HG03064 (cell line): Measurements from ENCODE around the gene MFF.
"Not testable (repeated sequence)": the region's sequence is repeated elsewhere in the genome, so short reads cannot be mapped to it uniquely, and the experiment has no call there.

ENCODE experiments used
- ATAC-seq: cut with Tn5 transposase; IDR thresholded peaks from one replicate; pipeline ENCODE4 v1.9.1; 2021; ENCODE audit warnings: low read depth; ENCODE audit not compliant: unreplicated experiment

The MFF gene

DNA sequence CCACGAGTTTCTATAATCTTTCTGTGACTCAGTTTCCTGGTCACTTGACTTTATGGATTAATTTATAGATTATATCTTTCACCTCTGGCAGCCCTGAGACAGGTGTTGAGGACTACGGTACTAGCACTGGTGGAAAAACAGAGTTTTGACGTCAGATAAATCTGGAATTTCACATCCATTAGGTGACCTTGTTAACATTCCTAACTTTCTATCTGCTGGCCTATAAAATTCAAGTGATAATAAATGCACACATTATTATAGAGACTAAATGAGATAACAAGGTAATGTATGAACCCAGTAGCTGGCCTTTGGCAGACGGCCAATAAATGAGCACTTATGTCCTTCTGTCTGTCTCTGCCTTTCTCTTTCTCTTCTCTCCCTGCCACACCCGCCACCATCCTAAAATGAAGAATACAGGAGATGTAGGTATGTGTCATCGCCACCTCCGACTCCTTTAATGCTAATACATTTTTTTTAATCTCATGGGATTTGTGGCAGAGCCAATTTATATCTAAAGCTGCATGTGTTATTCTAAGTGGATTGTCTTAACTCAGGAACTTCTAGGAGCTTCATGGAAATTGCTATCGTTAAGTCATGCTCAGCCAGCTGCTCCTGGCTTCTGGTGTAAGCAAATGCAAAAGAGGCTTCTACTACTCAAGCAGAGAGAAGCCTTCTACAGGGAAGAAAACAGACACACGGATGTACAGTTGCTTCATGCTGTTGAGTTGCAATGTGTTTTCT lies 51.8 kb downstream of the MFF start:
- no peak for ATAC-seq

DNA sequence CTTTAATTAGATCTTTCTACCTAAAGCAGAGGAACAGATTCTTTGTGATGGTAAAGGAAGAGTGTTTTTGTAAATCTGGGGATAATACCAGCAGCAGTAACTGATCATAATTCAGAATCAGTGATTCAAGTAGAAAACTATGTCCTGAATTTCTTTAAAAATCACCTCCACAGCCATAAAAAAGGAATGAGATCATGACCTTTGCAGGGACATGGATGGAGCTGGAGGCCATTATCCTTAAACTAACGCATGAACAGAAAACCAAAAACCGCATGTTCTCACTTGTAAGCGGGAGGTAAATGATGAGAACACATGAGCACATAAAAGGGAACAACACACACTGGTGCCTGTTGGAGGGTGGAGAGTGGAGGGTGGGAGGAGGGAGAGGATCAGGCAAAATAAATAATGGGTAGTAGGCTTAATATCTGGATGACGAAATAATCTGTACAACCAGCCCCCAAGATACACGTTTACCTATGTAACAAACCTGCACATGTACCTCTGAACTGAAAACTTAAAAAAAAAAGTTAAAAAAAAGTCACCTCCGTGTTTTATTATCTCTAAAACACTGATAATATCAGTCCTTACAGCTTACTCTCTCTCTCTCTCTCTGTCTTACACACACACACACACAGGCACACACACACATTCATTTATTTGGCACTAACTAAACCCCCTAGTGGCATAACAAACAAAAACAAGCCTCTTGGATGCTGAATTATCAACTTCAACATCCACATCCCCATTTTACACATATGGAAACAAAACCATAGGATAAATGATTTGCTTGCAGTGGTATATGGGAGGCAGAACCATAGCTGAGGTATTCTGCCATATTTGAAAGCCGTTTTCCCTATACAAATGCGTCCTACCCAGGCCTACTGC lies 52.7 kb downstream of the MFF start:
- ATAC-seq: no peak

DNA sequence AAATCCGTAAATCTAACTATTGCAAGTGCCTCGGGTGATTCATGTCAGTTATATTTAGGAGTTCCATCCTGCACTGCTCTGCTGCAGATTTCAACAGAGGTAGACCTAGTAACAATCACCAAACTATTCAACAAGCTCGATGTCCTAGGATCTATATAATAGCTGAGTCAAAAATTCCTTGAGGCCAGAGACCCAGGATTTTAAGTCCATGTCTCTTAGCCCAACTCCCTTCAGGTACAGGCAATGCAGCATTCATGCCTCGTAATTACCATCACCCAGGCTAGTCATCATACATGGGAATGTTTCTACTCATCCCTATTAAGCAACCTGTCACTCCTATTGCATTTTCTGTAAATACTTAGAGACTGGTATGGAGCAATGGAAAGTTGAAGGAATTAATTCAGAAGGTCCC lies 53.3 kb downstream of the MFF start:
- no peak for ATAC-seq

DNA sequence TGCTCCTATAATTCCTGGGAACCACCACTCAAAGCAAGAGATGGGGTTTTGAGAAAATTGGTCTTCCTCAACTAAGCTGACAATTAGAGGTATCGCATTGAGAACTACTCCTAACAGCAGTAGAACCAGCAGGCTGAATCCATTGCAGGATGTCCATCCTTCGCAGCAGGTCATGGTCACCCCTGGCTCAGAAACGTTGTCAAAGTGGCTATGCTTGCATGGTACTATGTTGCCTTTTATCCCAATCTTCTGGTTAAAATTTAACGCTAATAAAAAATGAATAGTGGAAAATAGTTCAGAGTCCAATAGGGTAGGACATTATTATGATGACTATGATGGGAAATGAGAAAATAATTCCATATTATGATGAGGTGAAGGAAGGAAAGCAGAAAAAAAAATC lies 54.0 kb downstream of the MFF start, which contains the start of gene TM4SF20:
TM4SF20 (minus strand) TSS at position 212 of the 400 bp plus-strand sequence; CDS start at position 174, 38 bp downstream.
- no peak for ATAC-seq

DNA sequence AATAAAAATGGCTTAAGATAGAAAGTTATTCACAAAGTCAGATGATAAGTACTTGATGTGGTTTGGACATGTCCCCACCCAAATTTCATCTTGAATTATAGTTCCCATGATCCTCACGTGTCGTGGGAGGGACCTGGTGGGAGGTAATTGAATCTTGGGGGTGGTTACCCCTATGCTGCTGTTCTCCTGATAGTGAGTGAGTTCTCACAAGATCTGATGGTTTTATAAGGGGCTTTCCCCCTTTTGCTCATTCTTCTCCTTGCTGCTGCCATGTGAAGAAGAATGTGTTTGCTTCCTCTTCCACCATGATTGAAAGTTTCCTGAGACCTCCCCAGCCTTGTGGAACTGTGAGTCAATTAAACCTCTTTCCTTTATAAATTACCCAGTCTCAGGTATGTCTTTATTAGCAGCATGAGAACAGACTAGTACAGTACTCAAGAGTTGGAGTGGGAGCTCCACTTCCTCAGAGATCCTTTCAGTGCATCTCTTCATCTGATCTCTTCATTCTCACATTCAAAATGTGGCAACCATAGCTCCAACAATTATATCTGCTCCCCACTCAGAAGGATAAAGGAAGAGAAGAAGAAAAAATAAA lies 57.3 kb downstream of the MFF start:
- ATAC-seq: not testable (repeated sequence)

DNA sequence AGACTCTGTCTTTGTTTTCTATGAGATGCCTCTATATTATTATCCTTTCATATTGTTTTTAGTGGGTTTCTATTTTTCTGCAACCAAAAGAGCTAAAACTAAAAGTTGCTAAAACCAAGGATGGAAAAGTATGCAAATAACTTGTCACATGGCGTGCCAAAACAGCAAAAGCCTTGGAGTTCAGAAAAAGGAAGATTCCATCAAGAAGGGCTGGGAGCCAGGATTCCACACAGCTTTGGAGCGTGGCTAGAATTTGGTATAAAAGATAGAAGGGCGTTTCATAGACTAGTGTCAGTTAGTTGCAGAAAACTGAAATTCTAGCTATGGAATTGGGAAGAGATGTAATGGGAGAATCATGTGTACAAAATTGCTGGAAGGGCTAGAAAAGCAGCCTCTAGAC lies 58.6 kb downstream of the MFF start:
- no peak for ATAC-seq

DNA sequence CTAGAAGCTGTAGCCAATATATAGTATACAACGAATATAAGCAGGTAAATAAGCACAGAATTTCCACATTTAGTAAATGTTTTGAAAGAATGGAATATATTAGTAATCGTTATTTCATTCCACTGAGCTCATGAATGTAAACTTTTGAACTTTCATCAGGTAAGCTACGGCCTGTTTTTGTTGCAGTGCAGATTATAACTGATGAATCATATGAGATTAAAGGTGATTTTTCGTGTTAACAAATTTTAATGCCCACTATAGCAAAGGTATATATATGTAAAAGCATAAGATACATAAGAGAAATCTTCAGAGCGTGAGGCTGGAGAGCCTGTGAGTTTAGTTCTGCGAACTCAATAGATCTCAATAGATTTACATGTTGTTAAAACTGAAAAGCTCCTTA lies 61.6 kb downstream of the MFF start:
- ATAC-seq: no peak

DNA sequence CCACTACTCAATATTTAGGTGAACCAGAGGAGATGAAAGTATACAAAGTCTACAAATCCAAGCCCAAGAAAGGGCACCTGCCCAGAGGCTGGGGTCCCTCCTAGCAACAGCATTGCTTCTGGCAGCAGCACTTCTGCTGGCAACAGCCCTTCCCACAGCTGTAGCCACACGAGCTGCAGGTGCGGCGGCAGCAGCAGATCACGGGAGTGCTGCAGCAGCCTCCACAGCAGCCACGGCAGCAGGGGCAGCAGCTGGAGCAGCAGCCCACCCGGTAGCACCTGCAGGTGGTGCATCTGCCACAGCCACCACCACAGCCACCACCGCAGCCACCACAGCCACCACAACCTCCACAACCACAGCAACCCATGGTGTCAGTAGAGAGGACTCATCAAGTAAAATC lies 62.5 kb downstream of the MFF start, which contains the start of gene SCYGR1:
SCYGR1 (minus strand) TSS at position 367 of the 400 bp plus-strand sequence; CDS start at position 367, 0 bp downstream.
- ATAC-seq: not testable (repeated sequence)

DNA sequence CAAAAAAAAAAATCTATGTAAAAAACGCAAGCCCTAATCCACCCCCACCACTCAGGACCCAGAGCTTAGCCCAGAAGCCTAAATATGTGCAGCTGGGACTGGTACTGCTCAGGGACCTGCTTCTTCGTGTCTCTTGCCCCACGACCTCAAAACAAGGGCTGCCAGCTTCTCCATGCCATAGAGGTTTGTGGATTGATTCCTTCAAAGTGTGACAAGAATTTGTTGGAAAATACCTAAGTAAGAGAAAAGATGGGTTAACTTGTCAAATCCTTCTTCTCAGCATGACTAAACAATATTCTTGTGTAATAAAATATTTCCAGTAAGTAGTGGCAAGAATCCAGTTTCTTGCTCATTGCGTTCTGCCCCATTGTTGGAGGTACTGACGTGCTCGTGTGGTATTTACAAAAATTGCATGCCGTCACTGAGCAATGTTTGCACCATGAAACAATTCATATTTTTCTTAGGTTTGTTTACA lies 63.5 kb downstream of the MFF start:
- no peak for ATAC-seq

DNA sequence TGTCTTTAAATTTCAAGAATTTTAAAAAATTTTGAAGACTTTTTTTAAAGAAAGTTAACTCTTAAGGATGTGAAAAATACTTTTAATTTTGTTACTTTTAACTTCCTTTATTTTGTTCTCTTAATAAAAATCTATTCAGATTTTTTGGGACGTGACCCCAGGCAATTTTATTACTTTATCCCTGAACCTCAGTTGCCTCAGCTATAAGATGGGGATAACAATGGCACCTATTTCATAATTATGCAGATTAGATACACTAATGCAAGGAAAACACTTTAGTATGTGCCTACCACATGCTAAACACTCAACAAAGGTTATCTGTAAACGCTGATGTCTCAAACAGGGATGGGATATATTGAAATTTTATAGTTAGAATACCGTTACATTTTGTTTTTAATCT lies 64.2 kb downstream of the MFF start:
- no peak for ATAC-seq

DNA sequence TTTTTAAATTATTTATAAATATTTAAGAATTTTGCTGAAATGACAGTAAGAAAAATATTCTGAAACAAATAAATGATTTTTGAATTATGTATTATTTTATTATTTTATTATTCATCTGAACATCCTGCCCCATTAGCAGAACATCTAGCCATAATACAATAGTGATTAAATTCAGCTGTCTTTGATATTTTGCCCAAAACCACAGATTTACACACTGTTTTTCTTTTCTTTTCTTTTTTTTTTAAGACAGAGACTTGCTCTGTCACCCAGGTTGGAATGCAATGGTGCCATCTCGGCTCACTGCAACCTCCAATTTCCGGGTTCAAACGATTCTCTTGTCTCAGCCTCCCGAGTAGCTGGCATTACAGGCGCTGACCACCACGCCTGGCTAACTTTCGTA lies 64.6 kb downstream of the MFF start:
- ATAC-seq: no peak

DNA sequence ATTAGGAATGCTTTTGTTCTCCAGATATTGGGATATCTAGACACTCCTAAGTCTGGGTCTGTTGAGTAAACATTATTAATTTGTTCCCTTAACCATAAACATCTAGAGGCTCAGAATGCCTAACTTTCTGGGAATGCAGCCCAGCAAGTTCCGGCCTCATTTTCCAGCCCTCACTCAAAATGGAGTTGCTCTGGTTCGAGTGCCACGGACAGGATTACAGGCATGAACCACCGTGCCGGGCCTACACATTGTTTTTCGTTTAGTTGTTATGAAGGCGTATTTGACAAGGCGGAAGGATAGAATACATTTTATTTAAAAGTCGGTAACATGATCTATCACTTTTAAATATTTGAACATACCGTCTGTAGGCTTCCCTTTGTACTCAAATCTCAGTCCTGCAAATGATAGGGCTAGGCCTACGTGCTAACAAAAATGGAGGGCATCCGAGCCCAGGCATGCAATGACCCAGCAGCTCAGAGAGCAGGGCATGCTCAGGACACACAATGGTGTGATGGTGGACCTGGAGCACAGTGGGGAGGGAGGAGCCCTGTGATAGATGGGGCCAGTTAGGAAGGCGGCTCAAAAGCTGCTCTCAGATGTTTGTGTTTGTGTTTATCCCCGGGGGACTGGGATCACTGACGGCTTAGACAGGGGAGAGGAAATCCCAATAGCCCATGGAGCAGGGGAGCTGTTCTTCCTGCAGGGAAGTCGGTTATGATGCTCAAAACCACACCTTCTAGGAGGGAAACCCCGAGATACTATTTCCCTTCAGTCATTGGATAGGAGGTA lies 65.6 kb downstream of the MFF start:
- no peak for ATAC-seq

DNA sequence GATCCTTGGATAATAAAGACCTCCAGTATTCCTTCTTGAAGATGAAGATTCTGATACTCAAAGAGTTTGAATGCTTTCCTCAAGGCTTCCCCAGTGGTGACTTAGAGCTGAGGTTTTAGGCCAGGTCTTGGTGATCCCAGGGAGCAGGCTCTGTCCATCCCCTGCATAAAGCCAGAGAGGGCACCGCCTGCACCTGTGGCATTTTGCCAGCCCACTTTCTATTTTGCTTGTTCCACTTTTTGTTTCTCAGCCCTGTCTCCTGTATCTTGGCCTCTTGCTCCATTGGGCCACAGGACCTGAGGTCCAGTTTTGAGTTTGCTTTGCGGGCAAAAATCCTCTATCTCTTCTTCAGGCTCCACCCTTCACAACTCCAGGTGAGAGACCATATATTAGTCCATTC lies 69.3 kb downstream of the MFF start:
- ATAC-seq: no peak

DNA sequence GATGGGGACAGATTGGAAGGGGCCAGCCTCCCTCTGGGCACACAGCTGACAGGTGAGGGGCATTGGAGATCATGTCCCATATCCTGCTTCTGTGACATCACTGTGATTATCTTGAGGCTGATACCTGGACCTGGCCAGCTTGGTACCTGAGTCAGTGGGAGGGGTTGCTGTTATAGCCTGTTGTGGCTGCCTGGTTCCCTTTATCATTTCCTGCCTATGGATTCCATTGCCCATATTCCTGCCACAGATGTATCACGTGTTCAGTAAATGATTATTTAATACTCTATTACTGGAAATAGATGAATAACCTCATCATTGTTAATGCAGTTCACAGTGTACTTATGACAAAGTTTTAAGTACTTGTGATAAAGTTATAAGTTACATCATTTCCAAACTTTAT lies 70.5 kb downstream of the MFF start:
- ATAC-seq: no peak

DNA sequence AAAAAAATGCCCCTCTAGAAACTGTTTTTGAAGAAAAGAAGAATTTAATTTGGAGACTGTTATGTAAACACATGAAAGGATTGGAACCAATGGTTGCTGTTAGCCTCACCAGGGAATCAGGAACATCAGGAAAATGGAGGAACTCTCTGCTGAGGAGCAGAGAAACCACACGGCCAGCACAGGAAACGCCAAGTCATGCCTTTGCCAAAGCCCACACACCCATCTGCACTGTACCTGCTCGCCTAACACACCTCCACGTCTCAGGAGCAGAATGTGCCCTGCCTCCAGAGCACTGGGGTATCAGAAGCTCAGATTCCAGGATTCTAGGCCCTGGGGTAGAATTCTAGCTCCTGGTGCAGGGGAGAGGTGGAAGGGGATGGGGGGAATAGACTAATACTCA lies 72.5 kb downstream of the MFF start:
- no peak for ATAC-seq

DNA sequence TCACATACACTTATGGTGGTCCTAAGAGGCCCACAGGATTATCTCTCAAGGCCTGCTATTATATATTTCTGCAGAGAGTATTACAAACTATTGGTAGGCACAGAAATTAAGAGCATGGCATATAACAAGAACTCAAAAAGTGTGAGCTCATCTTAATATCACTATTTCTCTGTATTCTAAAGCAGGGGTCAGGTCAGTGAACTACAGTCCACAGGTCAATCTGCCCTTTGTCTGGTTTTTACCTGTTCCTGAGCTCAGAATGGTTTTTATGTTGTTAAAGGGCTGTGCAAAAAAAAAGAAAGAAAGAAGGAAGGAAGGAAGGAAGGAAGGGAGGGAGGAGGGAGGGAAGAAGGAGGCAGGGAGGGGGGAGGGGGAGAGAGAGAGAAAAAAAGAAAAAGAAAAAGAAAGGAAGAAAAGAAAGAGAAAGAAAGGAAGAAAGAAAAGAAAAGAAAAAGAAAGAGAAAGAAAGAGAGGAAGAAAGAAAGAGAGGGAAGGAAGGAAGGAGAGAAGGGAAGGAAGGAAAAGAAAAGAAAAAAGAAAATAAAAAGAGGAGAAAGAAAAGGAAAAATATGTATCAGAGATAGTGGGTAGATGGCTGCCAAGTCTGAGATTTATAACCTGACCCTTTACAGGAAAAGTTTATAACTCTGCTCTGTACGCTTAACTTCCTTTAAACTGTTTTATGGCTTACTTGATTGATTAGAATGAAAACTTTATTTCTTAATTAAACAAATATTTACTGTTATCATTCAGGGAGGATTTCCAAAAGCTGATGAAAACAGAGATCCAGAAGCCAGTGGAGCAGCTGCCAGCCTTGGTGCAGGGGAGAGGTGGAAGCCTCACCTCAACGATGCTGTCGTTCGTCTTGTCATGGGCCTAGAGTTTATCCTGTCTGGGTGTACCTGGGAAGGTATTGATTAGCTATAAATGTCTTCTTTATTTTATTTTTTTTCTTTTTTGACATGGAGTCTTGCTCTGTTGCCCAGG lies 73.9 kb downstream of the MFF start:
- ATAC-seq: no peak

DNA sequence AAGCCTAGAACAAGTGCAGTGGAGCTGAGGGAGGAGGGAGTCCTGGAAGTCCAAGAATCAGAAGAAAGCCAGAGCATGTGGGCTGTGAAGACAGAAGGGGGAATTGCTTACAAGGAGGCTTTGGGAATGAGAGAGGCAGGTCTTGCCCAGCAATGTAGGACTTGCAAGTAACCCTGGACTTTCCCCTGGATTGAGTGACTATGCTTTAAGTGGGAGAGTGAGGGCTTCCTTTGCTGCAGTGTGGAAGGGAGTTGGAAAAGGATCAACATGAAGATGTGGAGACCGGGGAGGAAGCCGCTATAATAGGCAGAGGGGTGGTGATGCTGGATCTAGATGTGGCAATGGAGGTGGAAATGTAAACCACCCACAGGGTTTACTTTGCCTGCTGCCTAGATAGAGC lies 76.5 kb downstream of the MFF start:
- no peak for ATAC-seq

DNA sequence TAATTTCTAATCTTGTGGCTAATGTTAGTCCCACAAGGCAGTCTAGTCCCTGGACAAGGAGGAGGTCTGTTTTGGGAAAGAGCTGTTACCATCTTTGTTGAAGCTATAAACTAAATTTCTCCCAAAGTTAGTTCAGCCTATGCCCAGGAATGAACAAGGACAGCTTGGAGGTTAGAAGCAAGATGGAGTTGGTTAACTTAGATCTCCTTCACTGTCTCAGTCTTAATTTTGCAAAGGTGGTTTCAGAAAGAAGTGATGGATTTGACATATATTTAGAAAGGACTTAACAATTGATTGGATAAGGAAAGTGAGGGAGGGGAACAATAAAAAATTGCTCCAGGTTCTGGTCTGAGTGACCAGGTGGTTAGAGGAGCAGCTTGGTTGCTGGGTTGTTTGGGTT lies 77.3 kb downstream of the MFF start:
- no peak for ATAC-seq

DNA sequence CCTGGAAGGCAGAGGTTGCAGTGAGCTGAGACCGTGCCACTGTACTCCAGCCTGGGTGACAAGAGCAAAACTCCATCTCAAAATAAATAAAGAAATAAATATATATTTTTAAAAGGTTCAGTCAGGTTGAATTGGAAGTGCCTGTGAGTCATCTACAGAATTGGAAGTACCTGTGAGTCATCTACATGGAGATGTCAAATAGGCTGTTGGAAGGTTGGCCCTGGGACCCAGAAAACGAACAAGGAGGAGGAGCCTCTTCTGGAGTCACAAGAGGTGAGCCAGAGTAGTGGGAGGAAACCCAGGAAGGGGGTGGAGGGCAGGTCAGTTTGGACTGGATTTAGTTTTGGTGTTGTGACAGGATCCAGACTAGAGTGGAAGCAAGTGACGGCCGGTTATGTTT lies 77.9 kb downstream of the MFF start:
- ATAC-seq: no peak
